NOMO-1 treated with dmso at 0.1 percent for 144 hours (cell line): ENCODE results near the gene KMT2B.
"Not testable (repeated sequence)": the region's sequence is repeated elsewhere in the genome, so short reads cannot be mapped to it uniquely, and the experiment has no call there.

Experiments
- DNase-seq: peaks from one replicate; lab custom pipeline; 2025; ENCODE audit not compliant: unreplicated experiment; lab: John Stamatoyannopoulos, UW

KMT2B gene, protein sequence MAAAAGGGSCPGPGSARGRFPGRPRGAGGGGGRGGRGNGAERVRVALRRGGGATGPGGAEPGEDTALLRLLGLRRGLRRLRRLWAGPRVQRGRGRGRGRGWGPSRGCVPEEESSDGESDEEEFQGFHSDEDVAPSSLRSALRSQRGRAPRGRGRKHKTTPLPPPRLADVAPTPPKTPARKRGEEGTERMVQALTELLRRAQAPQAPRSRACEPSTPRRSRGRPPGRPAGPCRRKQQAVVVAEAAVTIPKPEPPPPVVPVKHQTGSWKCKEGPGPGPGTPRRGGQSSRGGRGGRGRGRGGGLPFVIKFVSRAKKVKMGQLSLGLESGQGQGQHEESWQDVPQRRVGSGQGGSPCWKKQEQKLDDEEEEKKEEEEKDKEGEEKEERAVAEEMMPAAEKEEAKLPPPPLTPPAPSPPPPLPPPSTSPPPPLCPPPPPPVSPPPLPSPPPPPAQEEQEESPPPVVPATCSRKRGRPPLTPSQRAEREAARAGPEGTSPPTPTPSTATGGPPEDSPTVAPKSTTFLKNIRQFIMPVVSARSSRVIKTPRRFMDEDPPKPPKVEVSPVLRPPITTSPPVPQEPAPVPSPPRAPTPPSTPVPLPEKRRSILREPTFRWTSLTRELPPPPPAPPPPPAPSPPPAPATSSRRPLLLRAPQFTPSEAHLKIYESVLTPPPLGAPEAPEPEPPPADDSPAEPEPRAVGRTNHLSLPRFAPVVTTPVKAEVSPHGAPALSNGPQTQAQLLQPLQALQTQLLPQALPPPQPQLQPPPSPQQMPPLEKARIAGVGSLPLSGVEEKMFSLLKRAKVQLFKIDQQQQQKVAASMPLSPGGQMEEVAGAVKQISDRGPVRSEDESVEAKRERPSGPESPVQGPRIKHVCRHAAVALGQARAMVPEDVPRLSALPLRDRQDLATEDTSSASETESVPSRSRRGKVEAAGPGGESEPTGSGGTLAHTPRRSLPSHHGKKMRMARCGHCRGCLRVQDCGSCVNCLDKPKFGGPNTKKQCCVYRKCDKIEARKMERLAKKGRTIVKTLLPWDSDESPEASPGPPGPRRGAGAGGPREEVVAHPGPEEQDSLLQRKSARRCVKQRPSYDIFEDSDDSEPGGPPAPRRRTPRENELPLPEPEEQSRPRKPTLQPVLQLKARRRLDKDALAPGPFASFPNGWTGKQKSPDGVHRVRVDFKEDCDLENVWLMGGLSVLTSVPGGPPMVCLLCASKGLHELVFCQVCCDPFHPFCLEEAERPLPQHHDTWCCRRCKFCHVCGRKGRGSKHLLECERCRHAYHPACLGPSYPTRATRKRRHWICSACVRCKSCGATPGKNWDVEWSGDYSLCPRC (N-terminal part only)

DNA sequence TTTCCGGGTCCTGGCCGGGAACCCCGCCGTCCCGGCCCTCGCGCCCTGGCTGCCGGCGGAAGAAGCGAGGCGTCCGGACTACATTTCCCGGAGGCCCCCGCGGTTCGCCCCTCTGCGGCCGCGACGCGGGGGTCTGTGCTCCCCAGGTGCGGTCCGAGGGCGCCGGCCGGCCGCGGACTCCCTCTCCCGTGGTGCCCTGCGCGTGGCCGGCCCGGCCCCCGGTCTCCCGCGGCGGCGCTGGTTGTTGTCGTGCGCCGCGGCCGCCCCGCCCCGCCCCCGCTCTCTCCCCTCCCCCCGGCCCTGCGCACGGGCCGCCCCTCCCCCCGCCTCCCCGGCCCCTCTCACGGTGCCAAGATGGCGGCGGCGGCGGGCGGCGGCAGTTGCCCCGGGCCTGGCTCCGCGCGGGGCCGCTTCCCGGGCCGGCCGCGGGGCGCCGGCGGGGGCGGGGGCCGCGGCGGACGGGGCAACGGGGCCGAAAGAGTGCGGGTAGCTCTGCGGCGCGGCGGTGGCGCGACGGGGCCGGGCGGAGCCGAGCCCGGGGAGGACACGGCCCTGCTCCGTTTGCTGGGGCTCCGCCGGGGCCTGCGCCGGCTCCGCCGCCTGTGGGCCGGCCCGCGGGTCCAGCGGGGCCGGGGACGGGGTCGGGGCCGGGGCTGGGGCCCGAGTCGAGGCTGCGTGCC is at the start of gene KMT2B:
Gene KMT2B, plus strand, starts transcription at position 339 of the 680 bp plus-strand sequence. Its CDS starts 16 bp downstream, at position 355.
- no peak for DNase-seq

DNA sequence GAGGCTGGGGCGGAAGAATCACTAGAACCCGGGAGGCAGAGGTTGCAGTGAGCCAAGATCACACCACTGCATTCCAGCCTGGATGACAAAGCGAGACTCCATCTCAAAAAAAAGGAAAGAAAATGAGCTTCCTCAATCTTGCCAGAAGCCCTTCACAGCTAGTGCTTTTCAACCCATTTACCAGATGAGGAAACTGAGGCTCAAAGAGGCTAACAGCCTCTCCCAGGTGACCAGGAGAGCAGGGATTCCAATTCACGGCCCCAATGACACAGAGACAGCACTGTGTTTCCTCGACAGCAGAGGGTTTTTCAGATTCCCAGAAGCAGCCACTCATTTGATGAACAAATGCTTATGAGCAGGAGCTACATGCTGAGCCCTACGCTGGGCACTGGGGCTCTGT is 48.2 kb upstream of the KMT2B start:
- no peak for DNase-seq

DNA sequence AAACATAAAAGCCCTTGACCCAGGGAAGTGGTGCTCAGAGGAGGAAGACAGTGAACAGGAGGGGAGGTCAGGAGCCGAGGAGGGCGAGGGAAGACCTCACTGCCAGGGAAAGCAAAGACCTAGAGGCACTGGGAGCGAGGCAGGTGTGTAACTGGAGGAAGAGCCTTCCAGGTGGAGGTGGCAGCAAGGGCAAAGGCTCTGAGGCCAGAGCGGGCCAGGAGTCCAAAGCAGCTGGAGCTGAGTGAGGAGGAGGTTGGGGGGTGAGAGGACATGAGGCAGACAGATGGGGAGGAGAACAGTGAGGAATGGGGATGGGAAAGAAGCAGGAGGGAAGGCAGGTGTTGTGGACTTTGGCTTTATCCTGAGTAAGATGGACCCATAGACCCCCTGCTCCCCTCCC is 47.8 kb upstream of the KMT2B start:
- DNase-seq, result no peak

DNA sequence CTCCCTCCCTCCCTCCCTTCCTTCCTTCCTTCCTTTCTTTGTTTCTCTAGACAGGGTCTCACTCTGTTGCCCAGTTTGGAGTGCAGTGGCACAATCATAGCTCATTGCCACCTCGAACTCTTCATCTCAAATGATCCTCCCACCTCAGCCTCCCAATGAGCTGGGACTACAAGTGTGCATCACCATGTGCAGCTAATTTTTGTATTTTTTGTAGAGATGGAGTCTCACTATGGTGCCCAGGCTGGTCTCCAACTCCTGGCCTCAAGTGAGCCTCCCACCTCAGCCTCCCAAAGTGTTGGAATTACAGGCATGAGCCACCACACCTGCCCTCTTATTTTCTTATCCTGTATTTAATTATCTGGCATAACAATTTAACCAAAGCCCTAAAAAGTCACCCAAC is 47.1 kb upstream of the KMT2B start:
- DNase-seq, result no peak

DNA sequence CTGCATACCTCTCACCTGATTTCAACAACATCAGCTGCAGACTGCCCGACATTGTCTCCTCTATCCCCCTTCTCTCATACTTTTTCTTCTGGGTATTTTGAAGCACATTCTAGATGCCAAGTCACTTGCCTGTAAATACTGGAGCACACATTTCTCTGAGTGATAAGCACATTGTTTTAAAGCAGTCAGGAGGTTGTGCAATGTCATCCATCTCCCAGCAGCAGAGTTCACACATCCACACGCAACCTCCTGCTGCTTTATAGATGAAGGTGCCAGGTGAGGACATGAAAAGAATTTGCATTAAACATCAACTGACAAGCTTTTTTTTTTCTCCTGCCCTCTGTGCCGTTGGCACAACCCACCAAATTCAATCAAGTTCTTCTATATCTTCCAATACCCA is 46.0 kb upstream of the KMT2B start:
- DNase-seq, result no peak

DNA sequence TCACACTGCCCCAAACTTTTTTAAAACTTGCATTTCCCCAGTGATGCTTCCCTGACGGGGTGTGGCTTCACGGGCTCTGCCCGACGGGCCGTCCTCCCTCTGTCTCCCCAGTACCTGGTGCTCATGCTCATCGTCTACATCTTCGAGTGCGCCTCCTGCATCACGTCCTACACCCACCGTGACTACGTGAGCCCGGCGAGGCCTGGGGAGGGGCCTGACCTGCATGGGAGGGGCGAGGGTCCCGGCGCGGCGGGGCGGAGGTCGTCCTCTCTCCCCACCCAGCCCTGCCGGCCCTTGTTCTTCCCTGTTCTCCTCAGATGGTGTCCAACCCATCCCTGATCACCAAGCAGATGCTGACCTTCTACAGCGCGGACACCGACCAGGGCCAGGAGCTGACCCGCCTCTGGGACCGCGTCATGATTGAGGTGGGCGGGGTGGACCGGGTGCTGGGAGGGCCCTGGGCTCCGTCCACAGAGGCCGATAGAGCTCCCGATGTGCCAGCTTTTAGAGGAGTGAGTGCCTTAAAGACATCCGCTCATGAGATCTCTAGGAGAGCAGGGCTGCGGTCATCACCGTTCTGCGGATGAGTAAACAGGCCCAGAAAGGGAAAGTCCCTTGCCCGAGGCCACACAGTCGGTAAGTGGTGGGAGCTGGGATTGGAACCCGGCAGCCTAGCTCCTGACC is 44.5 kb upstream of the KMT2B start:
- DNase-seq, result no peak

DNA sequence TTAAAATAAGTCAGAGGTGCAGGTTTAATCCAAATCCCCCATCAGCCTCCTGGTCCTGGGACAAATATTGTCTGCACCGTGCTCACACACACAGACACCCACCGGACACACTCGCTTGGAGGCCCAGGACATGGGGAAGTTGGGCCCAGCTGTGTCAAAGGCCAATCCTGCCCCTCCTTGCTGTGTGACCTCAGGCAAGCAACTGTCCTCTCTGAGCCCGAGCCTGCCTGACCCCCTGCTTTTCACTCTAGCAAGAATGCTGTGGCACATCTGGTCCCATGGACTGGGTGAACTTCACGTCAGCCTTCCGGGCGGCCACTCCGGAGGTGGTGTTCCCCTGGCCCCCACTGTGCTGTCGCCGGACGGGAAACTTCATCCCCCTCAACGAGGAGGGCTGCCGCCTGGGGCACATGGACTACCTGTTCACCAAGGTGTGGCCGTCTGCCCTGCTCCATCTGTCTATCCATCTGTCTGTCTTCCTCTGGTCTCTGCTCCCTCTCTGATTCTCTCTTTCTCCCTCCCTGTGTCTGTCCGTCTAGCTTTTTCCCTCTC is 42.1 kb upstream of the KMT2B start:
- DNase-seq, result no peak

DNA sequence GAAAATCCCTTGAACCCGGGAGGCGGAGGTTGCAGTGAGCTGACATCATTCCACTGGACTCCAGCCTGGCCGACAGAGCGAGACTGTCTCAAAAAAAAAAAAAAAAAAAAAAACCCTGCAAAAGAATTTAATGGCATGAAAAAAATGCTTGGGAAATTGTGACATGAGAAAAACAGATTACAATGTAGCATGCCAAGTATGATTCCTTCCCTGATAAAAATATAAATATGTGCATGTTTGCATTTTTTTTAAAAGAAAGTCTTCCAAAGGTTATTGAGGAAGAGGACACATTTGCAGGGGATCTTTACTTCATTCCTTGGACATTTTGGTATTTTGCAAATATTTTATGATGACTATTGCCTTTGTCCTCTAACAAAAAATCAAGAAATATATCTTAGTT is 28.0 kb upstream of the KMT2B start:
- no peak for DNase-seq

DNA sequence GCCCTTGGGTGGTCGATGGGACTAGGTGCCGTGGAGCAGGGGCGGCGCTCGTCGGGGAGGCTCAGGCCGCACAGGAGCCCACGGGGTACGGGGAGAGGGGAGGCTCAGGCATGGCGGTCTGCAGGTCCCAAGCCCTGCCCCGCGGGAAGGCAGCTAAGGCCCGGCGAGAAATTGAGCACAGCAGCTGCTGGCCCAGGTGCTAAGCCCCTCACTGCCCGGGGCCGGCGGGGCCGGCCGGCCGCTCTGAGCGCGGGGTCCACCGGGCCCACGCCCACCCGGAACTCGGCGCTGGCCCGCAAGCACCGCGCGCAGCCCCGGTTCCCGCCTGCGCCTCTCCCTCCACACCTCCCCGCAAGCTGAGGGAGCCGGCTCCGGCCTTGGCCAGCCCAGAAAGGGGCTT is 26.7 kb upstream of the KMT2B start:
- DNase-seq, result not testable (repeated sequence)

DNA sequence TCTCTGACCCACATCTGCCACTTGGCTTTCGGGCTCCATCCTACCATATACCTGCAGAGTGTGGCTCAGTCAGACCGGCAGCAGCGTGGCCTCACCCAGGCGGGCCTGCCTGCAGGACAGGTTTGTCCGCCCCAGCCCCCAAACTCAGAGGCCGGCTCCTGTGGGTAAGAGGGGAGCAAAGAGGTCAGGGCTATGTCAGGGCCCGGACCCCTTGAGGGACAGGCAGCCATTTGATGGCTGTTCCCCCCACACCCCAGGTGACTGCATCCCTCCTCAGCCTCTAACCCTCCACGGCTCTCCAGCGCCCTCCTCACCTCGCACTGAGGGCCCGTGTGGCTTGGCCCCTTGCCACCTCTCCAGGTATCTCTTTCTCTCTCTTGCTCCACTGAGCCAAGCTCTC is 25.8 kb upstream of the KMT2B start:
- DNase-seq, result no peak

DNA sequence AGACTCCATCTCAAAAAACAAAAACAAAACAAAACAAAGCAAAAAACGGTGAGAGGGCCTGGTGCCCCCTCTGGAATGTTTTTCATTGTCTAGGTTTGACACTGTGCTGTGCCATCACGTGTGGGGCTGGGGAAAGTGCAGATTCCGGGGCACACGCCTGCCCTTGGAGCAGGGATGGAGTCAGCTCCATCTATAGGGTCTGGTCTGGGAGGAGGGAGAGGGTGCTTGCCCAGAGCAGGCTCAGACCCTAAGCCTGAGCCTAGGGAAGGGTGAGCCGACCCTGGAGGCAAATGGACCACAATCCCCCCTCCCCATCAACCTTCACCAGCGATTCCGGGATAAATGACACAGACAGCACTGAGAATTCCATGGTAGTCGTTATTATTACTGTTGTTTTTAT is 24.4 kb upstream of the KMT2B start:
- DNase-seq, result no peak

DNA sequence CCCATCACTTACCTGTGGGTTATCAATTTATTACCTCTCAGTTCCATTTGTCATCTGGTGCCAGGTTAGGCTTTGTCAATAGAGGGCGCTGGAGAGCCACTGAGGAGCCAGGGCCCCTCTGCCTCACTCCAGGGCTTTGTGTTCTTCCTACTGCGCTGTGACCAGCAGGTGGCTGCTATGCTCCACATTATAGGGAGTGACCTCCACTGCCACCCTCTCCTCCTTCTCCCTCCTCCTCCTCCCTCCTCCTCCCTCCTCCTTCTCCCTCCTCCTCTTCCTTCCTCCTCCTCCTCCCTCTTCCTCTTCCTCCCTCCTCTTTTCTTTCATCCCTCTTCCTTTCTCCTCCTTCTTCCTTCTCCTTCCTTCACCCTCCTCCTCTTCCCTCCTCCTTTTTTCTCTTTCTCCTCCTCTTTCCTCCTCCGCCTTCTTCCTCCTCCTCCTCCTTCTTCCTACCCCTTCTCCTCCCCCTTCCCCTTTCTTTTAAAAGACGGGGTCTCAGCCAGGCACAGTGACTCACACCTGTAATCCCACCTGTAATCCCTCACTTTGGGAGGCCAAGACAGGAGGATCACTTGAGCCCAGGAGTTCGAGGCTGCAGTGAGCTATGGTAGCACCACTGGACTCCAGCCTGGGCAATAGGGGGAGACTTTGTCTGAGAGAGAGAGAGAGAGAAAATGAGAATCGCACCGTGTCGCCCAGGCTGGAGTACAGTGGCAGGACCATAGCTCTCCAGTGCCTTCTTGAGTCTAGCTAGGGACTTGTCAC is 23.8 kb upstream of the KMT2B start:
- peak; percentile 73 for DNase-seq

DNA sequence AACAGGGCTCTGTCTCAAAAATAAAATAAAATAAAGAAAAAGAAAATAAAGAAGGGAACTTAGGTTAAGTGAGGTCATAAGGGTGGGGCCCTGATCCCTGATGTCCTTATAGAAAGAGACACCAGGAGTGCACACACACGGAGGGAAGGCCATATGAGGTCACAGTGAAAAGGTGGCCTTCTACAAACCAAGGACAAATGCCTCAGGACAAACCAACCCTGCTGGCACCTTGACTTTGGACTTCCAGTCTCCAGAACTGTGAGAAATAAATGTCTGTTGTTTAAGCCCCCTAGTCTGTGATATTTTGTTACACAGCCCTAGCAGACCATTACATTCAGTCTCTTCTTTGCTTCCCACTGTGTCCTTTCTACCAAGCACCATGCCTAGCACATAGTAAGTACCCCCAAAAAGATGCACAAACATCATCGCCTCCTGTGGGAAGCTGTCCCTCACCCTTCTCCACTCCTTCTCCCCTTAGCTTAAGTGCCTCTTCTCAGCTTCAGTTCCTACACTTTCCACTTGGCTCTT is 21.8 kb upstream of the KMT2B start:
- DNase-seq, result no peak

DNA sequence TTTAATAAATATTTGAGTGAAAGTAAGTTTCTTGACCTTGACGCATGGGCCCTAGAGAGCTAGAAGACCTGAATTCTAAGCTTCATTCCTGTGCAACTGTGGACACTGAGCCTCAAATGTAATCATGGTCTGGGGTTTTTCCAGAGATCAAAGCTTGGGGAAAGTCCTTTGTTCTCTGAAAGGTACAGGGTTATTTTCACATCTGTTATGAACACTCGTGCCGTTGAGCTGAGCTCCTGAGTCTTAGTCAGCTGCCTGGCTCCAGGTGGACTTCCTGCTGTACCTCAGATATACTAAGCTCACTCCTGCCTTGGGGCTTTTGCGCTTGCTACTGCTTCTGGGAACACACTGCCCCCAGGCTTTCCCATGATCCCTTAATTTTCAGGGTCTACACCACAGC is 21.0 kb upstream of the KMT2B start:
- DNase-seq, result no peak

DNA sequence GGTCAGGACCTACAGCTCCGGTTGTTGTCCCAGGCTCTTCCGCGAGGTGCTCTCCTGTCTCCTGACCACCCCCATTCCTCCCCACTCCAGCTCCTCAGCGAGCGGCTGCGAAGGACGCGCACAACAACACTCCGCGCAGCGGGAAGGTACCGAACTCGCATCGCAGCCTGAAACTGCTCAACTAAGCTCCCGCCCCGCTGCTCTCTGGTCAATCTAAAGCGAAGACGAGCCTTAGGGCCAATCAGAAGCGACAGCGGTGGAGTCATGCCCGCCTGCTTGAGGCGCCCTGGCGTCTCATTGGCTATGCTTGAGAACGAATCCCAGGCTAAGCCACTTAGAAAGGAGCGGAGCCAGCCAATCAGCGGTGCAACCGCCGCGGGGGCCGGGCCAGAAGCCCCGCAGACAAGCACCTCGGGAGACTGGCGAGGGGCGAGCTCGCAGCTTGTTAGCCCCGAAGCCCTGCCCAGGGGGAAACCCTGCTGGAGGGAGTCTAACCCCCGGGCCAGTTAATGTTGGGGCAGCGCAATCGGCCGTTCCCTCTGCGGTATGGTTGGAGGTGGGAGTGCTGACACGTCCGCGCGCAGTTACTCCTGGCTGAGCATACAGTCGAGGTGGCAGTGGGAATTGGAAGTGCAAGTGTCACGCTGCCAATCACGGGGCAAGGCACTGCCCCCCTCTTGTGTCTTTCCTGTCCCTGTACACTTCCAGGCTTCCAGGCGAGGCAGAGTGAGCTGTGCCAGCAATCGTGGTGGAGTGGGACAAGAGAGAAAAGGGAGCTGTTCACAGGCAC is 15.4 kb upstream of the KMT2B start:
- DNase-seq, result peak; percentile 92

DNA sequence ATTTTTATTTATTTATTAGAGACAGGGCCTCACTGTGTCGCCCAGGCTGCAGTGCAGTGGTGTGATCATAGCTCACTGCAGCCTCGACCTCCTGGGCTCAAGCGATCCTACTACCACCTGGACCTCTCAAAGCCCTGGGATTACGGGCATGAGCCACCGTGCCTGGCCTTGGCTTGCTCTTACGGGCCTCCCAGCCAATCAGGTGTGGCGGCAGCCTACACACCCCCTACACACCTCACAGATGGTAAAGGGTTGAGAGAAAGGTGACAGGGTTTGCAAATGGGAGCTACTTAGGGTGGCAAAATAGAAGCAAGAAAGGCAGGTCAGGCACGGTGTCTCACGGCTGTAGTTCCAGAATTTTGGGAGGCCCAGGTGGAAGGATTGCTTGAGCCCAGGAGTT is 14.5 kb upstream of the KMT2B start:
- no peak for DNase-seq

DNA sequence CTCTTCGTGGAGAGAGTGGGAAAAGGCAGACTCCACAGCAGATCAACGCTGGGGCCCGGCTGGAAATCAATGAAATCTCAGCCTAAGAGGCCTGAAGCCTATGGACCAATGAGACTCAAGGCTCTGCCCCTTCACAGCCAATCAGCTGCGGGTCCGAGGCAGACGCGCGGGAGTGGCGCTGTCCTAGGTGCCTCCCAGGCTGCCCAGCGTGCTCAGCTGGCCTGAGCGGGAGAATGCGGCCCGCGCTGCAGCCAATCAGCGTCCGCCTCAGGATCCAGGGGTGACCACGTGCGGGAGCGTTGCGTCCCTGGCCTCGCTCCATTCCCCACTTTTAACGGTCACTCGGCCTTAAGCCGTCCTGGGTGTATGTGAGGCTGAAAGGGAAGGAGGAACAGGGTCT is 13.6 kb upstream of the KMT2B start, which contains the start of gene ZBTB32:
Gene ZBTB32, plus strand, starts transcription at position 341 of the 400 bp plus-strand sequence. CDS start 10,069 bp downstream, outside the sequence.
- no peak for DNase-seq

DNA sequence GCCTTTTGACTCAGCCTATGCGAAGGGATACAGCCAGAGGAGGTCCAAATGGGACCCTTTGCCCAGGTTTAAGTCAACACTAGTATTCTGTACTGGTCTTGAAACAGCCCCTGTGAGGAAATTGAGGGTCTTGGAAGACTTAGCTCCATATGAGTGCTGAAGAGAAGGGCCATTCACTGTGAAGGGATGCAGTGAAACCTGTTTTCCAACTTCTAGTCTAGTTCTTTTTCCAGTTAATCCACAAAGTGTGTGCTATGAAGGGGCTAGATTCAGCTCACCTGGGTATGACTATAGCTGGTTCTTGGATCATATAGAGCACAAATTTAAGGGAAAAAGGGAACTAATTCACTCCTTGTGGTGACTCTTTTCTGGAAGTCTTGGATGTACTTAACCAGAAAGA is 9.4 kb upstream of the KMT2B start:
- DNase-seq, result no peak
